GM21717 (cell line): ENCODE data around the gene SPDYE17.
"Not testable (repeated sequence)": the region's sequence is repeated elsewhere in the genome, so short reads cannot be mapped to it uniquely, and the experiment has no call there.

Experiments
- ATAC-seq: cut with Tn5 transposase; IDR thresholded peaks from one replicate; pipeline ENCODE4 v1.9.1; 2021; ENCODE audit warnings: mild to moderate bottlenecking, moderate library complexity; ENCODE audit not compliant: unreplicated experiment

Gene SPDYE17

GRCh38 chr7:76999474-77000107 is 32.6 kb downstream of the SPDYE17 start:
- not testable (repeated sequence) for ATAC-seq

- not testable (repeated sequence) for ATAC-seq
Observed at GRCh38 chr7:76998764-76999450, 33.3 kb downstream of the SPDYE17 start.

- ATAC-seq, result no peak
Observed at GRCh38 chr7:76998285-76998589, 33.9 kb downstream of the SPDYE17 start.

GRCh38 chr7:76997381-76998284 is 34.5 kb downstream of the SPDYE17 start:
- no peak for ATAC-seq

GRCh38 chr7:76996932-76997331 is 35.2 kb downstream of the SPDYE17 start:
- ATAC-seq, result not testable (repeated sequence)

- ATAC-seq, result not testable (repeated sequence)
Observed at GRCh38 chr7:76994286-76994685, 37.9 kb downstream of the SPDYE17 start.

- not testable (repeated sequence) for ATAC-seq
Observed at GRCh38 chr7:76993831-76994230, 38.3 kb downstream of the SPDYE17 start.

- not testable (repeated sequence) for ATAC-seq
Observed at GRCh38 chr7:76992871-76993270, 39.3 kb downstream of the SPDYE17 start.

- ATAC-seq, result not testable (repeated sequence)
Observed at GRCh38 chr7:76992204-76992603, 40.0 kb downstream of the SPDYE17 start.

GRCh38 chr7:76990202-76990601 is 42.0 kb downstream of the SPDYE17 start:
- not testable (repeated sequence) for ATAC-seq

GRCh38 chr7:76985924-76986717 is 46.0 kb downstream of the SPDYE17 start:
- ATAC-seq, result not testable (repeated sequence)

GRCh38 chr7:76984784-76985136 is 47.4 kb downstream of the SPDYE17 start:
- peak; percentile 94 for ATAC-seq

- ATAC-seq, result not testable (repeated sequence)
Observed at GRCh38 chr7:76983937-76984783, 48.0 kb downstream of the SPDYE17 start.

- ATAC-seq, result not testable (repeated sequence)
Observed at GRCh38 chr7:76983333-76983732, 48.8 kb downstream of the SPDYE17 start.

GRCh38 chr7:76982501-76982900 is 49.7 kb downstream of the SPDYE17 start:
- not testable (repeated sequence) for ATAC-seq

GRCh38 chr7:76981187-76981970 is 50.8 kb downstream of the SPDYE17 start:
- not testable (repeated sequence) for ATAC-seq

- ATAC-seq, result not testable (repeated sequence)
Observed at GRCh38 chr7:76980576-76980975, 51.6 kb downstream of the SPDYE17 start.

GRCh38 chr7:76977761-76978367 is 54.3 kb downstream of the SPDYE17 start:
- not testable (repeated sequence) for ATAC-seq
